Measurements from ENCODE around the gene ZNF746.

GRCh38 chr7:149467321-149467859 lies 30.2 kb downstream of the ZNF746 start:
- TF ChIP-seq PBX3 (IDR thresholded peaks at IDR 0.05; ENCODE audit: insufficient replicate concordance, low read depth, low read length): no peak
- no peak for TF ChIP-seq CTCF (IDR thresholded peaks at IDR 0.05 in 2 of 3, conservative IDR thresholded peaks at IDR 0.05 in 1 of 3; ENCODE audit: control insufficient read depth in 2 of 3, extremely low read depth in 1 of 3, insufficient read depth in 1 of 3, low read depth in 3 of 3, low read length in 3 of 3)
- TF ChIP-seq MYB (IDR thresholded peaks at IDR 0.05; ENCODE audit: borderline replicate concordance, low read depth, low read length): no peak
- TF ChIP-seq EZH2 (IDR thresholded peaks at IDR 0.05; ENCODE audit: borderline replicate concordance, control insufficient read depth, low read depth, low read length): no peak
- TF ChIP-seq POLR2A (IDR thresholded peaks at IDR 0.05; ENCODE audit: low read depth, low read length): no peak
- no peak for TF ChIP-seq POLR2AphosphoS5 (IDR thresholded peaks at IDR 0.05; ENCODE audit: low read length)
